Mucosa of descending colon (tissue), 3 donors: Measurements from ENCODE around the gene SLF1. TPM values are rescaled to one million over a fixed set of nuclear protein-coding genes. Genes with fewer than 3 reads are reported as not detected.

ENCODE experiments used
- ATAC-seq: fragments of 200-7000 bp; cut with Tn5 transposase; one replicate; pipeline ENCODE4 v1.9.1; 2020; ENCODE audit warnings: mild to moderate bottlenecking, moderate library complexity
- DNase-seq, 3 donors: peaks; one replicate each; pipeline ENCODE4 v3.0.0-alpha.2; 2020
- H3K36me3 ChIP-seq: fragments of 200-600 bp; one replicate; pipeline ENCODE4 v1.8.0; 2021; ENCODE audit warnings: low read depth, mild to moderate bottlenecking
- H3K4me1 ChIP-seq: fragments of 200-600 bp; one replicate; pipeline ENCODE4 v1.8.0; 2021; ENCODE audit warnings: low read depth, mild to moderate bottlenecking
- H3K4me3 ChIP-seq: fragments of 200-600 bp; one replicate; pipeline ENCODE4 v1.8.0; 2021; ENCODE audit warnings: mild to moderate bottlenecking
- H3K9me3 ChIP-seq: fragments of 200-600 bp; one replicate; pipeline ENCODE4 v1.8.0; 2021; ENCODE audit warnings: mild to moderate bottlenecking
- intact Hi-C, 2 donors: fragments of 100-400 bp; cut with DNase I in 1 of 2; cut with micrococcal nuclease in 1 of 2; formaldehyde crosslinking; loops; one replicate each; pipeline versions ENCODE4 v1.11.0 to v1.11.1; 2022; cut with DNase I, micrococcal nuclease
- total RNA-seq, 3 donors: library from RNA; stranded (reverse); fragmentation: NEBNext Ultra II Directional in 2 of 3; extraction: Animal tissue kit (Norgen Biotek cat#: 25700) in 2 of 3; gene quantifications; one replicate each; pipeline versions ENCODE4 v1.2.1 to v1.2.4, GENCODE V29; 2021 to 2023
- TF ChIP-seq, protein P1 (sequence below): fragments of 200-600 bp; IDR thresholded peaks from one replicate; pipeline ENCODE4 v1.8.0; 2022; ENCODE audit warnings: antibody characterized with exemption, mild to moderate bottlenecking
- donor health status: DM: no; HTN: no; CAD: no; lungs with moderate emphysema.
- donor health status: DM: no; HTN: no; CAD: no.
- donor health status: DM: no; HTN: yes; CAD: no.

SLF1 gene
- total RNA-seq, 3 donors from 2014 or later = 4.8 to 6.6 (median 6.2) TPM

DNA sequence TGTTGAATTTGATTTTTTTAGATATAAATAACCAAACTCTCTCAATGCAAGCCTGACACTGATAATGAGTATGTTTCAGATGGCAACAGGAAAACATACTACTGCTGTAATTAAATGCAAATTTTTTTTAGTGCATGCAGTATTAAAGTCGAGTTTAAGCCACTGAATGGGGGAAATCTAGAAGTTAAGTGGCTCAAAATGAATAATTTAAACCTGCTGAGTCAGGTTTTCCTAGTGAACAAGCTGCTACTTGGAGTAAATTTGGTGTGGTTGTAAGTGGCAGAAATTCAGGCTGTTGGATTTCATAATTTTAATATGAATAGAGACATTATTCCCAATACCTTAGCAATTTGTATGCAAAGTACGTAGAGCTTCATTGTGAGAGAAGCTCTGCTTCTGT is 121.8 kb downstream of the SLF1 start:
- Histone ChIP-seq H3K36me3 (no peaks in the 10 kb centered on the region), H3K4me1 (no peaks in the 10 kb centered on the region), H3K9me3 (no peaks in the 10 kb centered on the region), H3K4me3 (no peak overlapping the region)
- TF ChIP-seq, protein P1, sequence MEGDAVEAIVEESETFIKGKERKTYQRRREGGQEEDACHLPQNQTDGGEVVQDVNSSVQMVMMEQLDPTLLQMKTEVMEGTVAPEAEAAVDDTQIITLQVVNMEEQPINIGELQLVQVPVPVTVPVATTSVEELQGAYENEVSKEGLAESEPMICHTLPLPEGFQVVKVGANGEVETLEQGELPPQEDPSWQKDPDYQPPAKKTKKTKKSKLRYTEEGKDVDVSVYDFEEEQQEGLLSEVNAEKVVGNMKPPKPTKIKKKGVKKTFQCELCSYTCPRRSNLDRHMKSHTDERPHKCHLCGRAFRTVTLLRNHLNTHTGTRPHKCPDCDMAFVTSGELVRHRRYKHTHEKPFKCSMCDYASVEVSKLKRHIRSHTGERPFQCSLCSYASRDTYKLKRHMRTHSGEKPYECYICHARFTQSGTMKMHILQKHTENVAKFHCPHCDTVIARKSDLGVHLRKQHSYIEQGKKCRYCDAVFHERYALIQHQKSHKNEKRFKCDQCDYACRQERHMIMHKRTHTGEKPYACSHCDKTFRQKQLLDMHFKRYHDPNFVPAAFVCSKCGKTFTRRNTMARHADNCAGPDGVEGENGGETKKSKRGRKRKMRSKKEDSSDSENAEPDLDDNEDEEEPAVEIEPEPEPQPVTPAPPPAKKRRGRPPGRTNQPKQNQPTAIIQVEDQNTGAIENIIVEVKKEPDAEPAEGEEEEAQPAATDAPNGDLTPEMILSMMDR = no peak
- intact Hi-C loops = no loop called here
- ATAC-seq = no peak
- DNase-seq = no peak

DNA sequence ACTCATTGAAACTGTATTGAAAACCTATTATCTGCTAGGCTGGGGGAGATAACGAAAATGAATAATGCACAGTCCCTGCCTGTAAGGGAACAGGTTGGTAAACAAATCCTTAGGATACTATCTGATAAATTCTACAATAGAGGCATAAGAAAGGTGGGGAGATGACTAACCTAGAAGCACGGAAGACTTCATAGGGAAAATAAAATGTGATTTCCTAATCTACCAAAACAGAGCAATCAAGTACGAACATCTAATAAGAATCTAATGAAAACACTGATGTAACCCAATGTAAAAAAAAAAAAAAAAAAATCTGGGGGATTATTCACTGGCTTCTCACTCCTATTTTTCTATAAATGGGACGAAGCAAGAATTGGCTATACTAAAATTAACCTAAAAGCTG is 124.4 kb downstream of the SLF1 start:
- intact Hi-C loops = no loop called here
- ATAC-seq = no peak
- TF ChIP-seq, protein P1 = no peak
- DNase-seq = no peak
- Histone ChIP-seq H3K9me3 (no peaks in the 10 kb centered on the region), H3K36me3 (no peaks in the 10 kb centered on the region), H3K4me1 (no peaks in the 10 kb centered on the region), H3K4me3 (no peak overlapping the region)

DNA sequence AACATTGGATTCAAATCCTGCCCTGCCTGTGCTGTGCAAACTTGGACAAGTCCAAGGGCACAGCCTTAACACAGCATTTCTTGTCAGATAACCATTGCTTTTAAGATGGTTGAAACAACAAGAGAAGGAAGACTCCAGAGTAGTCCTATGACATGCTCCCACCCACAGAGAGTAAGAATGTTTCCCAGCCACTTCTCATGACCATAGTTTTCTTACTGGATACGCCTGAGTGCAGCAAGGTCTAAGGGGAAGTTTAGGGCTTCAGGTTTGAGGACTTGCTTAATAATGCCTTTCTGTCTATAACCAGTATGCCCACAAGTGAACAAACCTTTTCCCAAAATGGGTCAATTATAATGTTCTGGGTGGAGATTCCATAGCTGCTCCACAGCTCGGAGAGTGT is 126.4 kb downstream of the SLF1 start:
- no peak overlapping the region for H3K4me3 ChIP-seq
- no peaks in the 10 kb centered on the region for H3K4me1 ChIP-seq
- ATAC-seq (no peak), DNase-seq (no peak)
- no peaks in the 10 kb centered on the region for H3K9me3 ChIP-seq
- no peaks in the 10 kb centered on the region for H3K36me3 ChIP-seq
- intact Hi-C loops = no loop called here
- TF ChIP-seq, protein P1 = no peak

DNA sequence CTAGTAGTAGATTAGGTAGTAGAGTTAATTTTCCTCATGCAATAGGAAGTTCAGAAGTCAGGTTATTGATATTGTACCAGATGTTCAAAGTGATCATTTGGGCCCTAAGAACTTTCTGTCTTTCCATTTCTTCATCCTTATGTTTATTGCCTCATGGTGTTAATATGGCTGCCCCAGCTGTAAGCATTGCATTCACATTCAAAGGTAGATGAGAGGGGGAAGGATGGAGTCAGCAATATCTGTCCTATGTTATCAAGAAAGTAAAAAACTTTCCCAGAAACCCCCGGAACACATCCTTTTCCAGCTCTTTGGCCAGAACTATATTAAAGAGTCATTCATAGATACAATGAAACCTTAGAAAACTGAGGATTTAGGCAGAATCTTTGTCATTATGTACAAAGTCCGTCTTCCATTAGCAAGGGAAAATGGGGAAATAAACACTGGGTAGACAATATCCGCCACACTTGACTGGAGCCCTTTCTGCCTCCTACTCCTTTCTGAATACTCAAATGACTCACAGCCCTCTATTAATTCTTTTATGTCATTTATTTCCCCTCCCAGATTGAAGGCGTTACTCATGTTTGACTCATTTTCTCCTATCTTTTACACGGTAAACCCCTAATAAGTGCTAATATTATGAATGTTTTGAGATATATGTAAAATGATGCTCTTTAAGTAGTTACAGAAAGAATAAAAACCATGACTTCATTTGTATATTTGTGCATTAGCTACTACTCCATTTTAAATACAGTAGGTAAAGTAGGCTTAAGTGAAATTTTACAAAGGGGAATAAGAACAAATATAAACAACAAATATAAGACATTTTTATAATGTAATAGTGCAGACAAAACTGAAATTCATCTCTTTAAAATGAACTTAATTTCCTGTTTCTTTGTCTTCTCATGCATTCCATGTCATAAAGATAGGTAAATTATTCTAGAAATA is 127.6 kb downstream of the SLF1 start:
- intact Hi-C loops = no loop called here
- Histone ChIP-seq H3K36me3 (no peaks in the 10 kb centered on the region), H3K4me1 (no peaks in the 10 kb centered on the region), H3K4me3 (no peak overlapping the region), H3K9me3 (no peaks in the 10 kb centered on the region)
- no peak for ATAC-seq
- TF ChIP-seq, protein P1 = no peak
- DNase-seq = no peak

DNA sequence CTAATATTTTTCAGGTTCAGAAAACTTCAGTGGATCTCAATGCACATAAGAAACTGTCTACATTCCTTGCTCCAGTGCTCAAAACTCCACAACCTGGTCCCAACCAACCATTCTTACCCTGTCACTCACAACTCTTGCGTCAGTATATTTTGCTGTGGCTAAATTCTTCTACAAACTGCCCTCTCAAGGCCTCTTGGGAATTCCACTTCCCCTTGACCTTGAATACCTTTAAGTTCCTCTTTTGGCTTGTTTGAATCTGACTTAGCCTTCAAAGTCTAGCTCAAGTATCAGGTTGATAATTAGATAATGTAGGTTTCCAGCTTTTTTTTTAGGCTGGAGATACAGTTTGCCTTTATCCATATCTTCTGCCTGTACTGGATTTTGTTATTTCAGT is 128.3 kb downstream of the SLF1 start:
- ATAC-seq (no peak), DNase-seq (no peak)
- H3K36me3 ChIP-seq = no peaks in the 10 kb centered on the region
- TF ChIP-seq, protein P1 = no peak
- intact Hi-C loops = no loop called here
- H3K9me3 ChIP-seq = no peaks in the 10 kb centered on the region
- no peaks in the 10 kb centered on the region for H3K4me1 ChIP-seq
- H3K4me3 ChIP-seq = no peak overlapping the region

Other genes starting within 250 kb of the SLF1 start
- gene KIAA0825, start 65 bp upstream of the SLF1 start, total RNA-seq = 1 to 10 TPM; 2.6 to 3.6 (median 3.1) TPM